GM21737 (cell line): ENCODE measurements around the gene FAM184A.
A peak's percentile ranks its signal among the peaks of the same experiment; 100 is the strongest.
"Not testable (repeated sequence)": the region's sequence is repeated elsewhere in the genome, so short reads cannot be mapped to it uniquely, and the experiment has no call there.

ENCODE experiments used
- ATAC-seq: cut with Tn5 transposase; IDR thresholded peaks from one replicate; pipeline ENCODE4 v1.9.1; 2021; ENCODE audit warnings: mild to moderate bottlenecking, moderate library complexity; ENCODE audit not compliant: unreplicated experiment

Gene FAM184A

GRCh38 chr6:119078376-119079282 lies at the start of gene FAM184A:
TSS of gene FAM184A (minus strand) at chr6:119078664. CDS start at chr6:119078299, 365 bp downstream.
- ATAC-seq, result peak; percentile 68

- ATAC-seq, result no peak
Measured at GRCh38 chr6:119127627-119128026, 49.2 kb upstream of the FAM184A start.

- no peak for ATAC-seq
Measured at GRCh38 chr6:119126826-119127225, 48.4 kb upstream of the FAM184A start.

GRCh38 chr6:119126140-119126539 lies 47.7 kb upstream of the FAM184A start:
- ATAC-seq, result no peak

- no peak for ATAC-seq
Measured at GRCh38 chr6:119125576-119125975, 47.1 kb upstream of the FAM184A start.

- no peak for ATAC-seq
Measured at GRCh38 chr6:119124079-119124824, 45.8 kb upstream of the FAM184A start.

GRCh38 chr6:119122336-119122735 lies 43.9 kb upstream of the FAM184A start:
- no peak for ATAC-seq

GRCh38 chr6:119121367-119121766 lies 42.9 kb upstream of the FAM184A start:
- no peak for ATAC-seq

GRCh38 chr6:119119989-119120388 lies 41.5 kb upstream of the FAM184A start:
- ATAC-seq, result no peak

- ATAC-seq, result not testable (repeated sequence)
Measured at GRCh38 chr6:119119062-119119461, 40.6 kb upstream of the FAM184A start.

GRCh38 chr6:119116712-119117281 lies 38.3 kb upstream of the FAM184A start:
- ATAC-seq, result no peak

GRCh38 chr6:119113961-119114360 lies 35.5 kb upstream of the FAM184A start:
- no peak for ATAC-seq

- no peak for ATAC-seq
Measured at GRCh38 chr6:119112812-119113530, 34.5 kb upstream of the FAM184A start.

GRCh38 chr6:119110601-119111548 lies 32.4 kb upstream of the FAM184A start:
- no peak for ATAC-seq

- no peak for ATAC-seq
Measured at GRCh38 chr6:119109654-119110325, 31.3 kb upstream of the FAM184A start.

- no peak for ATAC-seq
Measured at GRCh38 chr6:119108076-119108475, 29.6 kb upstream of the FAM184A start.

GRCh38 chr6:119105282-119105681 lies 26.8 kb upstream of the FAM184A start:
- no peak for ATAC-seq

GRCh38 chr6:119102901-119103300 lies 24.4 kb upstream of the FAM184A start:
- ATAC-seq, result no peak

GRCh38 chr6:119100115-119100514 lies 21.7 kb upstream of the FAM184A start:
- ATAC-seq, result no peak
